Kidney (tissue), 14 donors: ENCODE results near the gene MZB1. TPM values are rescaled to one million over a fixed set of nuclear protein-coding genes. Genes with fewer than 3 reads are reported as not detected.

Experiments
- DNase-seq, 5 donors: peaks; one replicate each; pipeline ENCODE4 v3.0.0-alpha.2; 2013 to 2020
- FAIRE-seq: peaks from 2 replicates; lab custom pipeline; 2012; peaks lifted over from hg19 to GRCh38; lab: Jason Lieb, UNC
- H3K27ac ChIP-seq, 2 donors: one replicate each; pipeline ENCODE4 v1.7.0; 2013; ENCODE audit warnings: low read depth in 2 of 2, low read length in 2 of 2, inconsistent platforms in 1 of 2
- H3K27me3 ChIP-seq: one replicate; pipeline ENCODE4 v1.7.1; 2013; ENCODE audit warnings: low read length, inconsistent platforms; ENCODE audit not compliant: control insufficient read depth, insufficient read depth
- H3K36me3 ChIP-seq, 3 donors: one replicate each; pipeline versions ENCODE4 v1.7.0 to v1.7.1; 2013; ENCODE audit warnings: low read length in 3 of 3, control low read depth in 1 of 3, inconsistent platforms in 1 of 3; ENCODE audit not compliant: insufficient read depth in 3 of 3, control insufficient read depth in 2 of 3
- H3K4me1 ChIP-seq, 3 donors: one replicate each; pipeline versions ENCODE4 v1.7.0 to v1.7.1; 2013; ENCODE audit warnings: low read length in 3 of 3, inconsistent platforms in 1 of 3, low read depth in 1 of 3; ENCODE audit not compliant: control insufficient read depth in 2 of 3, insufficient read depth in 2 of 3
- H3K4me3 ChIP-seq, 3 donors: one replicate each; pipeline versions ENCODE4 v1.7.0 to v1.8.1; 2013; ENCODE audit warnings: low read length in 3 of 3, control low read depth in 1 of 3, inconsistent platforms in 1 of 3
- H3K9ac ChIP-seq, 3 donors: one replicate each; pipeline versions ENCODE4 v1.7.0 to v1.7.1; 2013; ENCODE audit warnings: low read length in 3 of 3, control low read depth in 1 of 3, inconsistent platforms in 1 of 3
- H3K9me3 ChIP-seq, 3 donors: one replicate each; pipeline versions ENCODE4 v1.7.0 to v1.7.1; 2013; ENCODE audit warnings: low read length in 3 of 3, control low read depth in 1 of 3, inconsistent platforms in 1 of 3; ENCODE audit not compliant: control insufficient read depth in 2 of 3, insufficient read depth in 1 of 3
- CTCF ChIP-seq: IDR thresholded peaks from 3 replicates; pipeline ENCODE4 v1.5.1; 2012; ENCODE audit warnings: mild to moderate bottlenecking, moderate library complexity, borderline replicate concordance; ENCODE audit not compliant: insufficient read depth; ENCODE audit errors: extremely low read depth
- intact Hi-C: fragments of 100-400 bp; cut with DNase I; formaldehyde crosslinking; loops from one replicate; pipeline ENCODE4 v1.11.1; 2022
- polyA plus RNA-seq: library from polyadenylated mRNA; stranded (reverse); fragments of 350-450 nt; fragmentation: Illumina TruSeq; extraction: RNeasy Lipid Tissue Mini Kit (QIAGEN cat#74804); gene quantifications from one replicate; pipeline ENCODE4 v1.2.3, GENCODE V29; 2014; ENCODE audit warnings: low read depth, low replicate concordance; ENCODE audit not compliant: insufficient read depth
- total RNA-seq: library from RNA; stranded (reverse); fragmentation: NEBNext Ultra II Directional; extraction: Animal tissue kit (Norgen Biotek cat#: 25700); gene quantifications from one replicate; pipeline ENCODE4 v1.2.1, GENCODE V29; 2021
- donor health status: control.
- donor health status: control.
- donor health status: control.
- donor health status: control.
- donor health status: control.
- donor health status: DM: yes; HTN: yes; CAD: no.
- donor health status: Normal renal cell carcinoma (clear cell type).

MZB1 gene
- total and polyA plus RNA-seq, 2 donors from 2014 or later, result 1.2 to 49.6 TPM

GRCh38 chr5:139344177-139344576 is 45.5 kb downstream of the MZB1 start:
- H3K27me3 ChIP-seq, result no peaks in the 10 kb centered on the region
- no peaks in the 10 kb centered on the region for H3K36me3 ChIP-seq
- H3K4me1 ChIP-seq, result peaks cover 0 to 13% (median 7%) of the 10 kb centered on the region in 3 donors
- H3K27ac ChIP-seq, result no peak overlapping the region
- no peak for DNase-seq
- intact Hi-C loops, result no loop called here
- H3K9ac ChIP-seq, result no peak overlapping the region
- TF ChIP-seq CTCF, result no peak
- H3K9me3 ChIP-seq, result no peaks in the 10 kb centered on the region
- FAIRE-seq, result no peak
- H3K4me3 ChIP-seq, result no peak overlapping the region

GRCh38 chr5:139343476-139343875 is 46.2 kb downstream of the MZB1 start:
- Histone ChIP-seq H3K4me1 (peaks cover 0 to 13% (median 7%) of the 10 kb centered on the region in 3 donors), H3K9ac (peak overlapping the region in 2 of 3 donors; percentile 83 to 99), H3K4me3 (peak overlapping the region in 2 of 3 donors; percentile 90 to 99), H3K36me3 (no peaks in the 10 kb centered on the region), H3K27me3 (no peaks in the 10 kb centered on the region), H3K9me3 (no peaks in the 10 kb centered on the region), H3K27ac (no peak overlapping the region)
- TF ChIP-seq CTCF, result no peak
- intact Hi-C loops, result no loop called here
- DNase-seq, result no peak
- no peak for FAIRE-seq

GRCh38 chr5:139342423-139342723 is 47.3 kb downstream of the MZB1 start:
- TF ChIP-seq CTCF, result no peak
- FAIRE-seq (no peak), DNase-seq (no peak)
- intact Hi-C loops, result no loop called here
- H3K4me1 ChIP-seq, result peaks cover 0 to 13% (median 7%) of the 10 kb centered on the region in 3 donors
- H3K9ac ChIP-seq, result peak overlapping the region; percentile 83 to 99 (median 94)
- no peaks in the 10 kb centered on the region for H3K9me3 ChIP-seq
- peak overlapping the region; percentile 90 to 99 (median 97) for H3K4me3 ChIP-seq
- H3K36me3 ChIP-seq, result no peaks in the 10 kb centered on the region
- H3K27ac ChIP-seq, result peak overlapping the region; percentile 98 to 99
- H3K27me3 ChIP-seq, result no peaks in the 10 kb centered on the region
